H1 (cell line): ENCODE data around the gene CNOT6L. TPM values are rescaled to one million over a fixed set of nuclear protein-coding genes. Genes with fewer than 3 reads are reported as not detected.
A peak's percentile ranks its signal among the peaks of the same experiment; 100 is the strongest.

Source experiments
- CTCF ChIA-PET: fragments of 300-600 bp; sonication (Branson Sonifier 250); formaldehyde crosslinking; loops from one replicate; lab custom pipeline; 2021; ENCODE audit not compliant: partially characterized antibody; lab: Charles Lee
- POLR2A ChIA-PET: fragments of 300-600 bp; sonication (Branson Sonifier 250); formaldehyde crosslinking; loops from one replicate; lab custom pipeline; 2021; ENCODE audit warnings: inconsistent platforms; ENCODE audit not compliant: partially characterized antibody; lab: Charles Lee
- DNase-seq, 2 experiments: peaks; one replicate each; pipeline versions ENCODE4 v3.0.0 to v3.0.0-alpha.2; 2010 to 2022; ENCODE audit warnings: low spot score in 2 of 2, low read depth in 1 of 2, mixed read lengths in 1 of 2
- FAIRE-seq: peaks from 2 replicates; lab custom pipeline; 2011; peaks lifted over from hg19 to GRCh38; lab: Jason Lieb, UNC
- H2AFZ ChIP-seq: 2 replicates; pipeline ENCODE4 v1.8.1; 2012; ENCODE audit warnings: low read length, inconsistent platforms
- H2AK5ac ChIP-seq: 2 replicates; pipeline ENCODE4 v1.6.1; 2013; ENCODE audit warnings: low read depth, low read length
- H2BK120ac ChIP-seq: replicated peaks from 2 replicates; pipeline ENCODE3; 2013; ENCODE audit warnings: low read depth, low read length, inconsistent platforms
- H2BK12ac ChIP-seq: 2 replicates; pipeline ENCODE4 v1.6.1; 2013; ENCODE audit warnings: low read depth, low read length
- H2BK15ac ChIP-seq: 2 replicates; pipeline ENCODE4 v1.6.1; 2013; ENCODE audit warnings: low read length
- H2BK20ac ChIP-seq: 2 replicates; pipeline ENCODE4 v1.6.1; 2013; ENCODE audit warnings: low read length
- H2BK5ac ChIP-seq: 2 replicates; pipeline ENCODE4 v1.6.1; 2013; ENCODE audit warnings: low read depth, low read length
- H3K14ac ChIP-seq: 2 replicates; pipeline ENCODE4 v1.6.1; 2013; ENCODE audit warnings: inconsistent platforms; ENCODE audit not compliant: insufficient read length
- H3K18ac ChIP-seq: 2 replicates; pipeline ENCODE4 v1.6.1; 2013; ENCODE audit warnings: low read length; ENCODE audit errors: extremely low read depth
- H3K23ac ChIP-seq: 2 replicates; pipeline ENCODE4 v1.6.1; 2013; ENCODE audit warnings: inconsistent platforms; ENCODE audit not compliant: insufficient read length
- H3K23me2 ChIP-seq: 2 replicates; pipeline ENCODE4 v1.6.1; 2013; ENCODE audit warnings: low read depth, low read length
- H3K27ac ChIP-seq: 2 replicates; pipeline ENCODE4 v1.6.1; 2011; ENCODE audit warnings: low read depth, low read length, inconsistent platforms
- H3K27me3 ChIP-seq, 4 experiments: replicated peaks in 1 of 4; 1 replicate in 1 of 4; 2 replicates in 3 of 4; pipeline versions ENCODE4 v1.6.1 to v1.8.1; 2011 to 2013; ENCODE audit warnings: low read length in 3 of 4, mild to moderate bottlenecking in 3 of 4, inconsistent platforms in 2 of 4, mixed read lengths in 2 of 4, moderate library complexity in 1 of 4; ENCODE audit not compliant: control insufficient read depth in 3 of 4, insufficient read depth in 3 of 4; ENCODE audit errors: extremely low read depth in 1 of 4
- H3K36me3 ChIP-seq, 4 experiments: 2 replicates each; pipeline versions ENCODE4 v1.6.1 to v1.8.1; 2011 to 2013; ENCODE audit warnings: mild to moderate bottlenecking in 4 of 4, low read length in 3 of 4, moderate library complexity in 2 of 4, control low read depth in 1 of 4, inconsistent platforms in 1 of 4; ENCODE audit not compliant: insufficient read depth in 4 of 4, control insufficient read depth in 2 of 4
- H3K4ac ChIP-seq: replicated peaks from 2 replicates; pipeline ENCODE3; 2013; ENCODE audit warnings: low read length, low read depth, mixed read lengths, inconsistent platforms; ENCODE audit not compliant: insufficient read length
- H3K4me1 ChIP-seq, 4 experiments: replicated peaks in 1 of 4; 1 replicate in 1 of 4; 2 replicates in 3 of 4; pipeline versions ENCODE4 v1.6.1 to v1.8.1; 2011 to 2013; ENCODE audit warnings: low read length in 3 of 4, inconsistent platforms in 2 of 4, mixed read lengths in 1 of 4; ENCODE audit not compliant: insufficient read depth in 4 of 4, control insufficient read depth in 3 of 4
- H3K4me2 ChIP-seq, 2 experiments: 2 replicates each; pipeline versions ENCODE4 v1.6.1 to v1.8.1; 2011 to 2013; ENCODE audit warnings: low read depth in 2 of 2, low read length in 2 of 2, control low read depth in 1 of 2, inconsistent platforms in 1 of 2, mild to moderate bottlenecking in 1 of 2; ENCODE audit not compliant: insufficient read depth in 1 of 2
- H3K4me3 ChIP-seq, 4 experiments: fragments of 200-600, 300-600 bp in 1 of 4; sonication (generic), shearing (Covaris generic), sonication (Bioruptor Twin) in 1 of 4; 2 replicates each; pipeline versions ENCODE4 v1.5.1 to v1.8.1; 2011 to 2016; ENCODE audit warnings: low read length in 4 of 4, low read depth in 3 of 4, control low read depth in 2 of 4, inconsistent platforms in 2 of 4, mild to moderate bottlenecking in 2 of 4, mixed read lengths in 1 of 4, moderate library complexity in 1 of 4; ENCODE audit not compliant: insufficient read depth in 2 of 4; ENCODE audit errors: extremely low read depth in 1 of 4
- H3K56ac ChIP-seq: replicated peaks from 2 replicates; pipeline ENCODE3; 2013; ENCODE audit warnings: low read depth, mild to moderate bottlenecking, mixed read lengths, low read length, inconsistent platforms; ENCODE audit not compliant: insufficient read length
- H3K79me1 ChIP-seq: 2 replicates; pipeline ENCODE4 v1.6.1; 2013; ENCODE audit warnings: low read depth, low read length, control low read depth
- H3K79me2 ChIP-seq, 2 experiments: 2 replicates each; pipeline versions ENCODE4 v1.6.1 to v1.8.1; 2012 to 2013; ENCODE audit warnings: low read length in 2 of 2, mild to moderate bottlenecking in 2 of 2, inconsistent platforms in 1 of 2; ENCODE audit not compliant: insufficient read depth in 2 of 2, control insufficient read depth in 1 of 2
- H3K9ac ChIP-seq, 4 experiments: replicated peaks in 1 of 4; 1 replicate in 1 of 4; 2 replicates in 3 of 4; pipeline versions ENCODE4 v1.6.1 to v1.8.1; 2011 to 2013; ENCODE audit warnings: low read depth in 3 of 4, low read length in 3 of 4, control low read depth in 2 of 4, mild to moderate bottlenecking in 2 of 4, moderate library complexity in 2 of 4, inconsistent platforms in 1 of 4; ENCODE audit errors: extremely low read depth in 1 of 4
- H3K9me3 ChIP-seq, 2 experiments: 2 replicates each; pipeline versions ENCODE4 v1.6.1 to v1.8.1; 2012 to 2013; ENCODE audit warnings: mild to moderate bottlenecking in 2 of 2, moderate library complexity in 2 of 2, control low read depth in 1 of 2, inconsistent platforms in 1 of 2, low read depth in 1 of 2, low read length in 1 of 2, mixed read lengths in 1 of 2; ENCODE audit not compliant: insufficient read depth in 2 of 2
- H4K20me1 ChIP-seq, 2 experiments: replicated peaks in 1 of 2; 2 replicates each; pipeline versions ENCODE3 to v1.8.1; 2011 to 2013; ENCODE audit warnings: inconsistent platforms in 2 of 2, low read length in 2 of 2, mild to moderate bottlenecking in 1 of 2; ENCODE audit not compliant: insufficient read depth in 2 of 2, control insufficient read depth in 1 of 2
- H4K5ac ChIP-seq: 2 replicates; pipeline ENCODE4 v1.6.1; 2013; ENCODE audit warnings: low read length, low read depth, mixed read lengths, inconsistent platforms; ENCODE audit not compliant: insufficient read length
- H4K8ac ChIP-seq: 2 replicates; pipeline ENCODE4 v1.8.0; 2013; ENCODE audit warnings: mild to moderate bottlenecking, moderate library complexity, low read length, inconsistent platforms; ENCODE audit not compliant: insufficient read depth; ENCODE audit errors: extremely low read depth
- H4K91ac ChIP-seq: replicated peaks from 2 replicates; pipeline ENCODE3; 2013; ENCODE audit warnings: low read length, mixed read lengths, inconsistent platforms; ENCODE audit not compliant: insufficient read length
- JUN ChIP-seq: IDR thresholded peaks from 2 replicates; pipeline ENCODE4 v1.6.1; 2011; ENCODE audit warnings: low read depth, mild to moderate bottlenecking, improper control_type of control experiment, low read length
- JUND ChIP-seq: IDR thresholded peaks from 2 replicates; pipeline ENCODE4 v1.6.1; 2011; ENCODE audit warnings: mild to moderate bottlenecking, improper control_type of control experiment, low read length
- RXRA ChIP-seq: IDR thresholded peaks from 2 replicates; pipeline ENCODE4 v1.6.1; 2011; ENCODE audit warnings: low read depth, mild to moderate bottlenecking, low read length, moderate library complexity; ENCODE audit not compliant: insufficient read depth
- ZNF274 ChIP-seq: IDR thresholded peaks from 2 replicates; pipeline ENCODE4 v1.7.0; 2012; ENCODE audit warnings: low read length, borderline replicate concordance; ENCODE audit errors: extremely low read depth
- WGBS, 2 experiments: shearing (Covaris generic) in 1 of 2; methylation state at CpG; one replicate each; pipeline versions ENCODE4 v1.1.6 to v1.1.7; 2013 to 2015; ENCODE audit warnings: low lambda C conversion rate in 2 of 2, mixed read lengths in 2 of 2, inconsistent platforms in 1 of 2, low coverage in 1 of 2, missing lambda C conversion rate in 1 of 2; ENCODE audit not compliant: insufficient replicate concordance in 2 of 2, insufficient coverage in 1 of 2, insufficient read length in 1 of 2; ENCODE audit errors: extremely low coverage in 1 of 2, missing lambda C conversion rate in 1 of 2; 5-methylcytosine and 5-hydroxymethylcytosine counted together
- polyA plus RNA-seq, 7 experiments: library from polyadenylated mRNA; depleted of rRNA in 3 of 7; stranded (reverse) in 5 of 7; unstranded in 2 of 7; fragments of >200 nt in 5 of 7; fragments of 200-250 nt in 2 of 7; gene quantifications; 1 replicate in 5 of 7; 2 replicates in 1 of 7; 4 replicates in 1 of 7; pipeline versions ENCODE4 v1.2.1 to v1.2.3, GENCODE V29; 2011 to 2013; ENCODE audit warnings: missing spikeins in 2 of 7, mixed read lengths in 2 of 7
- total RNA-seq: library from RNA; stranded (reverse); fragmentation: NEBNext Ultra II Directional; extraction: Animal tissue kit (Norgen Biotek cat#: 25700); gene quantifications from 2 replicates; pipeline ENCODE4 v1.2.1, GENCODE V29; 2021
- TF ChIP-seq, protein P1 (sequence below): IDR thresholded peaks from 2 replicates; pipeline ENCODE4 v1.6.1; 2011; ENCODE audit warnings: low read depth, mild to moderate bottlenecking, low read length; ENCODE audit not compliant: insufficient read depth

CNOT6L gene
- total and polyA plus RNA-seq, 2 of the 8 experiments (the other 6 are each of a cell fraction or from before 2014, with no cell fraction given): 2.0 to 22.4 TPM

- H3K4me2 ChIP-seq: no peak overlapping the region
These were observed 123.4 kb downstream of the CNOT6L start for GRCh38 chr4:77695774-77696173.

More at GRCh38 chr4:77695774-77696173, 123.4 kb downstream of the CNOT6L start:
- CTCF ChIA-PET: interaction anchor here (0.9 to 1.4 kb wide), 2 partner anchors 230 to 311 kb away, joined by 3 to 5 read pairs; no protein-coding TSS in a partner anchor
- peak overlapping the region; percentile 28; the same call in 1 of the 2 replicates for H2AFZ ChIP-seq
- FAIRE-seq (no peak), DNase-seq (no peak)
- H2BK5ac ChIP-seq: no peak overlapping the region
- H2AK5ac ChIP-seq: no peak overlapping the region
- H2BK15ac ChIP-seq: no peak overlapping the region
- no peak overlapping the region for H4K91ac ChIP-seq
- no peak overlapping the region for H2BK20ac ChIP-seq
- H3K4me3 ChIP-seq: no peak overlapping the region
- no peak overlapping the region for H2BK12ac ChIP-seq
- no peak overlapping the region for H3K56ac ChIP-seq
- H3K4me1 ChIP-seq: peaks cover 0 to 9% (median 0%) of the 10 kb centered on the region in 4 experiments; a peak in 4 of 7 replicates
- H4K5ac ChIP-seq: no peak overlapping the region
- no peak overlapping the region for H4K8ac ChIP-seq
- no peaks in the 10 kb centered on the region for H3K23me2 ChIP-seq
- H3K79me1 ChIP-seq: no peaks in the 10 kb centered on the region
- TF ChIP-seq ZNF274 (no peak), JUND (no peak), JUN (no peak), RXRA (no peak)
- TF ChIP-seq, protein P1, sequence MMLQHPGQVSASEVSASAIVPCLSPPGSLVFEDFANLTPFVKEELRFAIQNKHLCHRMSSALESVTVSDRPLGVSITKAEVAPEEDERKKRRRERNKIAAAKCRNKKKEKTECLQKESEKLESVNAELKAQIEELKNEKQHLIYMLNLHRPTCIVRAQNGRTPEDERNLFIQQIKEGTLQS: no peak
- WGBS, 2 experiments: 83% methylated on average over 2 of the region's 2 CpGs; no CpG with 5 or more reads in 1 of the 2 experiments
- no peaks in the 10 kb centered on the region for H4K20me1 ChIP-seq
- H3K9me3 ChIP-seq: no peaks in the 10 kb centered on the region
- H3K18ac ChIP-seq: no peak overlapping the region
- H3K23ac ChIP-seq: no peak overlapping the region
- H3K9ac ChIP-seq: no peak overlapping the region
- no peak overlapping the region for H3K4ac ChIP-seq
- H2BK120ac ChIP-seq: no peak overlapping the region
- H3K27me3 ChIP-seq: no peaks in the 10 kb centered on the region
- no peak overlapping the region for H3K14ac ChIP-seq
- H3K27ac ChIP-seq: no peak overlapping the region
- H3K36me3 ChIP-seq: no peaks in the 10 kb centered on the region
- no peaks in the 10 kb centered on the region for H3K79me2 ChIP-seq
- POLR2A ChIA-PET: no interaction called here
